HepG2 (cell line): Measurements from ENCODE around the gene NTMT1. TPM values are rescaled to one million over a fixed set of nuclear protein-coding genes. Genes with fewer than 3 reads are reported as not detected.
A peak's percentile ranks its signal among the peaks of the same experiment; 100 is the strongest.

Source experiments
- CC2D1A ChIP-seq: sonication (generic); formaldehyde crosslinking; IDR thresholded peaks from 2 replicates; pipeline ENCODE4 v1.8.1; 2023; ENCODE audit warnings: mild to moderate bottlenecking, missing genetic modification reagents
- ELF3 ChIP-seq: IDR thresholded peaks from 2 replicates; pipeline ENCODE4 v1.6.1; 2016; ENCODE audit warnings: missing genetic modification reagents, missing compliant biosample characterization
- MAZ ChIP-seq, 2 experiments: sonication (generic) in 1 of 2; formaldehyde crosslinking in 1 of 2; IDR thresholded peaks; 2 replicates each; pipeline versions ENCODE4 v1.5.0 to v1.6.1; 2012 to 2020; ENCODE audit warnings: low read depth in 2 of 2, mild to moderate bottlenecking in 2 of 2, borderline replicate concordance in 1 of 2, improper control_type of control experiment in 1 of 2, low read length in 1 of 2, missing genetic modification reagents in 1 of 2, moderate library complexity in 1 of 2
- RNF2 ChIP-seq: fragments of 450-650 bp; conservative IDR thresholded peaks from 2 replicates; pipeline ENCODE4 v1.6.1; 2016; ENCODE audit warnings: low read depth
- SIX1 ChIP-seq: sonication (generic); formaldehyde crosslinking; IDR thresholded peaks from 2 replicates; pipeline ENCODE4 v1.4.0; 2020; ENCODE audit warnings: missing genetic modification reagents, borderline replicate concordance
- TBP ChIP-seq: sonication (generic); formaldehyde crosslinking; IDR thresholded peaks from 2 replicates; pipeline ENCODE4 v1.5.0; 2020; ENCODE audit warnings: missing genetic modification reagents
- XBP1 ChIP-seq: sonication (generic); formaldehyde crosslinking; IDR thresholded peaks from 2 replicates; pipeline ENCODE4 v1.5.0; 2020; ENCODE audit warnings: missing genetic modification reagents
- ZBTB3 ChIP-seq: sonication (generic); formaldehyde crosslinking; IDR thresholded peaks from 2 replicates; pipeline ENCODE4 v1.4.0; 2020; ENCODE audit warnings: low read depth, mild to moderate bottlenecking, moderate library complexity, missing genetic modification reagents, borderline replicate concordance
- ZBTB7A ChIP-seq: sonication (generic); formaldehyde crosslinking; IDR thresholded peaks from 2 replicates; pipeline ENCODE4 v1.8.0; 2022; ENCODE audit warnings: mild to moderate bottlenecking, missing genetic modification reagents
- ZFP90 ChIP-seq: sonication (generic); formaldehyde crosslinking; IDR thresholded peaks from 2 replicates; pipeline ENCODE4 v1.8.0; 2022; ENCODE audit warnings: missing genetic modification reagents, mild to moderate bottlenecking, inconsistent platforms, borderline replicate concordance
- ZMAT3 ChIP-seq: sonication (generic); formaldehyde crosslinking; conservative IDR thresholded peaks from 2 replicates; pipeline ENCODE4 v1.7.0; 2021; ENCODE audit warnings: missing genetic modification reagents
- ZNF607 ChIP-seq: sonication (generic); formaldehyde crosslinking; IDR thresholded peaks from 2 replicates; pipeline ENCODE4 v1.5.1; 2020; ENCODE audit warnings: missing genetic modification reagents, mild to moderate bottlenecking, borderline replicate concordance
- ZNF720 ChIP-seq: sonication (generic); formaldehyde crosslinking; IDR thresholded peaks from 2 replicates; pipeline ENCODE4 v1.4.0; 2020; ENCODE audit warnings: missing genetic modification reagents
- ZNF776 ChIP-seq: sonication (generic); formaldehyde crosslinking; IDR thresholded peaks from 2 replicates; pipeline ENCODE4 v1.4.0; 2020; ENCODE audit warnings: mild to moderate bottlenecking, missing genetic modification reagents
- polyA plus RNA-seq, 8 experiments: library from polyadenylated mRNA; depleted of rRNA in 3 of 8; stranded (reverse) in 7 of 8; unstranded in 1 of 8; fragments of >200 nt; fragmentation: Illumina TruSeq in 4 of 8; extraction: Trizol in 4 of 8; gene quantifications; 2 replicates each; pipeline versions ENCODE4 v1.2.1 to v1.2.3, GENCODE V29; 2011 to 2016; ENCODE audit warnings: low read depth in 4 of 8, missing spikeins in 1 of 8, mixed read lengths in 1 of 8; ENCODE audit not compliant: insufficient read depth in 1 of 8
- total RNA-seq, 5 experiments: library from RNA; depleted of rRNA; stranded (reverse); fragments of >200 nt; fragmentation: Illumina TruSeq; extraction: Trizol; gene quantifications; 2 replicates each; pipeline ENCODE4 v1.2.3, GENCODE V29; 2016; ENCODE audit warnings: low read depth in 1 of 5
- TF ChIP-seq, protein P1 (sequence below): sonication (generic); formaldehyde crosslinking; conservative IDR thresholded peaks from 2 replicates; pipeline ENCODE4 v1.4.0; 2020; ENCODE audit warnings: missing genetic modification reagents
- TF ChIP-seq, protein P2 (sequence below): sonication (generic); formaldehyde crosslinking; IDR thresholded peaks from 2 replicates; pipeline ENCODE4 v1.4.0; 2020; ENCODE audit warnings: missing genetic modification reagents, borderline replicate concordance
- TF ChIP-seq, protein P3 (sequence below): IDR thresholded peaks from 2 replicates; pipeline ENCODE4 v1.6.1; 2012; ENCODE audit warnings: low read depth, low read length, improper control_type of control experiment
- TF ChIP-seq, protein P4 (sequence below): sonication (generic); formaldehyde crosslinking; IDR thresholded peaks from 2 replicates; pipeline ENCODE4 v1.4.0; 2020; ENCODE audit warnings: mild to moderate bottlenecking, missing genetic modification reagents
- TF ChIP-seq, protein P5 (sequence below): sonication (generic); formaldehyde crosslinking; IDR thresholded peaks from 2 replicates; pipeline ENCODE4 v1.8.0; 2022; ENCODE audit warnings: low read depth, missing genetic modification reagents

The NTMT1 gene
- total and polyA plus RNA-seq, 2 of the 13 experiments (the other 11 are each of a cell fraction or from before 2014, with no cell fraction given) = 49.1 to 53.8 TPM

DNA sequence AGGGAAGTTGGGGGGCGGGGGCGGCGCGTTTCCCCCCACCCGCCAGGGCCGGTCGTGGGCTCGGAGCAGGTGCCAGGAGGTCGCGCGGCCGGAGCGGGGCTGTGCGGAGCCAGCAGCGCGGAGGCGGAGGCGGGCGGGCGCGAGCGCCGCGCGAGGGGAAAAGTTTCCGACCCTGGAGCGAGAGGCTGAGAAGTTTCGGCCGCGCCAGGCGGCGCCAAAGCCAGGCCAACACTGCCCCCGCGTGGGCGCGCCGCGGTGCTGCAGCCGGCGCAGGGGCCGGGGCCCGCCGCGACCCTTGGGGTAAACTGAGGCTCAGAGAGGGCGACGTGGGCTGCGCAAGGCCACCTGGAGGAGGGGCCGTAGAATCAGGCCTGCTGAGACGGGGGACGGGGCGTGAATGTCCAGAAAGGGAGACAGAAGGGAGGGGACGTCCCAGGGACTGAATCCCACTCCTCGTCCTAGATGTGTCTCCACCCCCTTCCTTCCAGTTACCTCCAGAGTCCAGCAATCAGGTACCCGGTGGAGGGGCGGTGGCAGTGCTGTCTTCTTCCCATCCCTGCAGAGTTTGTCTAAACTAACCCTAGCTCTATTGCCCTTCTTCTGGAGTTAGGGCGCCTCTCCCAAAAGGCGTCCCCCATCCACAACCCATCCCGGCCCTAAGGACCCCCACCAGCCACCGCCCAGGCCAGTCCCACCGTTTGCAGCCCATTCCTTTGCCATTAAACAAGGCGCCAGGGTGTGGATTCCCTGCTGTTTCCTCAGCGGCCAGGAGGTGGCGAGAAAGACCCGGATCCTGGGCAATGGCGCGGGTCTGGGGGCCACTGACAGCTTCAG, 15.3 kb upstream of the NTMT1 start (continued):
- TF ChIP-seq, protein P1, sequence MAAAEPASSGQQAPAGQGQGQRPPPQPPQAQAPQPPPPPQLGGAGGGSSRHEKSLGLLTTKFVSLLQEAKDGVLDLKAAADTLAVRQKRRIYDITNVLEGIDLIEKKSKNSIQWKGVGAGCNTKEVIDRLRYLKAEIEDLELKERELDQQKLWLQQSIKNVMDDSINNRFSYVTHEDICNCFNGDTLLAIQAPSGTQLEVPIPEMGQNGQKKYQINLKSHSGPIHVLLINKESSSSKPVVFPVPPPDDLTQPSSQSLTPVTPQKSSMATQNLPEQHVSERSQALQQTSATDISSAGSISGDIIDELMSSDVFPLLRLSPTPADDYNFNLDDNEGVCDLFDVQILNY = no peak
- TF ChIP-seq, protein P2, sequence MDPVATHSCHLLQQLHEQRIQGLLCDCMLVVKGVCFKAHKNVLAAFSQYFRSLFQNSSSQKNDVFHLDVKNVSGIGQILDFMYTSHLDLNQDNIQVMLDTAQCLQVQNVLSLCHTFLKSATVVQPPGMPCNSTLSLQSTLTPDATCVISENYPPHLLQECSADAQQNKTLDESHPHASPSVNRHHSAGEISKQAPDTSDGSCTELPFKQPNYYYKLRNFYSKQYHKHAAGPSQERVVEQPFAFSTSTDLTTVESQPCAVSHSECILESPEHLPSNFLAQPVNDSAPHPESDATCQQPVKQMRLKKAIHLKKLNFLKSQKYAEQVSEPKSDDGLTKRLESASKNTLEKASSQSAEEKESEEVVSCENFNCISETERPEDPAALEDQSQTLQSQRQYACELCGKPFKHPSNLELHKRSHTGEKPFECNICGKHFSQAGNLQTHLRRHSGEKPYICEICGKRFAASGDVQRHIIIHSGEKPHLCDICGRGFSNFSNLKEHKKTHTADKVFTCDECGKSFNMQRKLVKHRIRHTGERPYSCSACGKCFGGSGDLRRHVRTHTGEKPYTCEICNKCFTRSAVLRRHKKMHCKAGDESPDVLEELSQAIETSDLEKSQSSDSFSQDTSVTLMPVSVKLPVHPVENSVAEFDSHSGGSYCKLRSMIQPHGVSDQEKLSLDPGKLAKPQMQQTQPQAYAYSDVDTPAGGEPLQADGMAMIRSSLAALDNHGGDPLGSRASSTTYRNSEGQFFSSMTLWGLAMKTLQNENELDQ (CRISPR knock-in tag) = no peak
- TF ChIP-seq SIX1 (CRISPR knock-in tag) (no peak), TBP (CRISPR knock-in tag) (no peak), ZNF607 (CRISPR knock-in tag) (peak; percentile 74; the same call in 1 of the 2 replicates), RNF2 (no peak), ELF3 (0 out of 2 replicates have a peak, but pooled peaks have one; percentile 53), XBP1 (CRISPR knock-in tag) (no peak), MAZ (IDR thresholded peaks at IDR 0.05; ENCODE audit: borderline replicate concordance, low read depth, low read length) (no peak; the same call in 1 of the 2 replicates), MAZ (CRISPR knock-in tag; IDR thresholded peaks at IDR 0.05; ENCODE audit: low read depth) (peak; percentile 68), ZBTB3 (CRISPR knock-in tag) (no peak), CC2D1A (no peak), ZNF720 (CRISPR knock-in tag) (no peak), ZNF776 (CRISPR knock-in tag) (peak; percentile 74), ZBTB7A (CRISPR knock-in tag) (peak; percentile 80), ZMAT3 (no peak), ZFP90 (CRISPR knock-in tag) (no peak)
- TF ChIP-seq, protein P3, sequence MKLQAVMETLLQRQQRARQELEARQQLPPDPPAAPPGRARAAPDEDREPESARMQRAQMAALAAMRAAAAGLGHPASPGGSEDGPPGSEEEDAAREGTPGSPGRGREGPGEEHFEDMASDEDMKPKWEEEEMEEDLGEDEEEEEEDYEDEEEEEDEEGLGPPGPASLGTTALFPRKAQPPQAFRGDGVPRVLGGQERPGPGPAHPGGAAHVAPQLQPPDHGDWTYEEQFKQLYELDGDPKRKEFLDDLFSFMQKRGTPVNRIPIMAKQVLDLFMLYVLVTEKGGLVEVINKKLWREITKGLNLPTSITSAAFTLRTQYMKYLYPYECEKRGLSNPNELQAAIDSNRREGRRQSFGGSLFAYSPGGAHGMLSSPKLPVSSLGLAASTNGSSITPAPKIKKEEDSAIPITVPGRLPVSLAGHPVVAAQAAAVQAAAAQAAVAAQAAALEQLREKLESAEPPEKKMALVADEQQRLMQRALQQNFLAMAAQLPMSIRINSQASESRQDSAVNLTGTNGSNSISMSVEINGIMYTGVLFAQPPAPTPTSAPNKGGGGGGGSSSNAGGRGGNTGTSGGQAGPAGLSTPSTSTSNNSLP = no peak
- TF ChIP-seq, protein P4, sequence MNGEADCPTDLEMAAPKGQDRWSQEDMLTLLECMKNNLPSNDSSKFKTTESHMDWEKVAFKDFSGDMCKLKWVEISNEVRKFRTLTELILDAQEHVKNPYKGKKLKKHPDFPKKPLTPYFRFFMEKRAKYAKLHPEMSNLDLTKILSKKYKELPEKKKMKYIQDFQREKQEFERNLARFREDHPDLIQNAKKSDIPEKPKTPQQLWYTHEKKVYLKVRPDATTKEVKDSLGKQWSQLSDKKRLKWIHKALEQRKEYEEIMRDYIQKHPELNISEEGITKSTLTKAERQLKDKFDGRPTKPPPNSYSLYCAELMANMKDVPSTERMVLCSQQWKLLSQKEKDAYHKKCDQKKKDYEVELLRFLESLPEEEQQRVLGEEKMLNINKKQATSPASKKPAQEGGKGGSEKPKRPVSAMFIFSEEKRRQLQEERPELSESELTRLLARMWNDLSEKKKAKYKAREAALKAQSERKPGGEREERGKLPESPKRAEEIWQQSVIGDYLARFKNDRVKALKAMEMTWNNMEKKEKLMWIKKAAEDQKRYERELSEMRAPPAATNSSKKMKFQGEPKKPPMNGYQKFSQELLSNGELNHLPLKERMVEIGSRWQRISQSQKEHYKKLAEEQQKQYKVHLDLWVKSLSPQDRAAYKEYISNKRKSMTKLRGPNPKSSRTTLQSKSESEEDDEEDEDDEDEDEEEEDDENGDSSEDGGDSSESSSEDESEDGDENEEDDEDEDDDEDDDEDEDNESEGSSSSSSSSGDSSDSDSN (CRISPR knock-in tag) = peak; percentile 44; the same call in 1 of the 2 replicates
- TF ChIP-seq, protein P5, sequence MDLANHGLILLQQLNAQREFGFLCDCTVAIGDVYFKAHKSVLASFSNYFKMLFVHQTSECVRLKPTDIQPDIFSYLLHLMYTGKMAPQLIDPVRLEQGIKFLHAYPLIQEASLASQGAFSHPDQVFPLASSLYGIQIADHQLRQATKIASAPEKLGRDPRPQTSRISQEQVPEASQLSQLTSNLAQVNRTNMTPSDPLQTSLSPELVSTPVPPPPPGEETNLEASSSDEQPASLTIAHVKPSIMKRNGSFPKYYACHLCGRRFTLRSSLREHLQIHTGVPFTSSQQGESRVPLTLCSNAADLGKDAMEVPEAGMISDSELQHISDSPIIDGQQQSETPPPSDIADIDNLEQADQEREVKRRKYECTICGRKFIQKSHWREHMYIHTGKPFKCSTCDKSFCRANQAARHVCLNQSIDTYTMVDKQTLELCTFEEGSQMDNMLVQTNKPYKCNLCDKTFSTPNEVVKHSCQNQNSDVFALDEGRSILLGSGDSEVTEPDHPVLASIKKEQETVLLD (CRISPR knock-in tag) = no peak
